Measurements from ENCODE around the gene NIPA2.

Gene NIPA2

GRCh38 chr15:22839046-22839695 is 705 bp downstream of the NIPA2 start:
- DNase-seq, result peak; percentile 9 to 34

DNA sequence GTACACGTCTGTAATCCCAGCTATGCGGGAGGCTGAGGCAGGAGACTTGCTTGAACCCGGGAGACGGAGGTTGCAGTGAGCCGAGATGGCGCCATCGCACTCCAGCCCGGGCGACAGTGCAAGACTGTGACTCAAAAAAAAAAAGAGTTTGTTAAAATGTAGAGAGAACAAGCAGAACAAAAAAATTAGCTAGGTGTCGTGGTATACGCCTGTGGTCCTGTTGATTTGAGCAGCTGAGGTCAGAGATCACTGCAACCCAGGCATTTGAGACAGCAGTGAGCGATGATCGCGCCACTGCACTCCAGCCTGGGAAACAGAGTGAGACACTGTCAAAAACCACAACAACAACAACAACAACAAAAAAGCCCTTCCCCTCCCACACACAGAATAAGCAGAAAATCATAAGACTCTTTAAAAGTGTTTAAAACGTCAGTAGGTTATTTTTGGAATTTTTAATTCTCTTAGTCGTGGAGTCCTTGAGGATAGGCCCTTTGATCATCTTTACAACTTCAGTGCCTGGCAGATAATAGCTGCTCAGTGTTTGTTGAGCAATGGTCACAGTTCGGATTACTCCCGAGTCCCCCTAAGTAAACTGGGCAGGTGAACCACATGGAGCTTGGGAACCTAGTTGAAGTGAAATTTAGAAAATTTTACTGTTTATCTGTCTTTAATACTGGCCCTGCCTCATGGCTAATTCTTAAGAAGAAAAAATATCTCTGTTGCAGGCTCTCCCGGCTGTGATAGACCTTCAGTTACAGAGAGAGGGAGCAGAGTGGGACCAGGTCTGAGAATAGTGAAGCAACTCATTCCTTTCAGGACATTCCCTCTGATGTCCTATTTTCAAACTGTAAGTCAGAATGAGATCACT is 6.2 kb downstream of the NIPA2 start:
- no peak for DNase-seq

GRCh38 chr15:22845289-22845900 is 6.9 kb downstream of the NIPA2 start:
- DNase-seq, result no peak

DNA sequence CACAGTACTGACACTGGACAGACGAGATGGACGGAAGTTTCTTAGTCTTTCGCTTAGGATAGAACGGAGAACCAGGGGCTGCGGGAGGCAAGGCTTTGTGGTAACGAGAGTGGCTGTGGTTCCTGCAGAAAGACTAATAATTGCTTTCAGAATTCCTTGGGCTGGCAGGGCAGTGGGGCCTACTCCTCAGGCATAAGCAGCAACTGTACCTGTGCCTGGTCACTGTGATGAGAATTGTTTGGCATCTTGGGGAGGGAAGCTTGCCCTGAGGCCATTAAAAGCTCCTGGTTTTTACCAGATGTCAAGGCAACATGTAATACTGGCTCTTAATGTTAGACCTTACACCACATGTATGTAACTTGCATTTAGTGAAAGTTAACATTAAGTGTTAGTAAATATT is 7.6 kb downstream of the NIPA2 start:
- DNase-seq, result no peak

- no peak for DNase-seq
Observed at GRCh38 chr15:22850055-22850454, 11.6 kb downstream of the NIPA2 start.

GRCh38 chr15:22851513-22851912 is 13.0 kb downstream of the NIPA2 start:
- DNase-seq, result no peak

GRCh38 chr15:22855791-22856190 is 17.3 kb downstream of the NIPA2 start:
- no peak for DNase-seq

DNA sequence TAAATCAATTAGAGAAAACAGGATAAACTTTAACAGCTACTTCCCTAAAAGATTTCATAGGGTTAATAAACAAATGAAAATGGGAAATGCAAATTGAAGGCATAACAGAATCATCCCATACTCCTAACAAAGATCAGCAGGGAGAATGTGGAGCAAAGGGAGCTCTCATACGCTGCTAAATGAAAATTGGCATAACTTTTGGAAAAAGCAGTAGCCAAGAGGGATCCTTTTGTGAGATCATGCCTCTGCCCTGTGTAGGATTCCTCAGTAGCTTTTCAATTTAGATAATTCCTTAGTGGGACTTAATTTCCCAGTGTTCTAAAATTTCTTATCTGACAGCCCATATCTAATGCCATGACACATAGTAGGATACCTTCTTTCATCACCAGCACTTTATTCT is 18.2 kb downstream of the NIPA2 start:
- DNase-seq, result no peak

- DNase-seq, result no peak
Observed at GRCh38 chr15:22861161-22861560, 22.7 kb downstream of the NIPA2 start.

- DNase-seq, result no peak
Observed at GRCh38 chr15:22863356-22863755, 24.9 kb downstream of the NIPA2 start.

DNA sequence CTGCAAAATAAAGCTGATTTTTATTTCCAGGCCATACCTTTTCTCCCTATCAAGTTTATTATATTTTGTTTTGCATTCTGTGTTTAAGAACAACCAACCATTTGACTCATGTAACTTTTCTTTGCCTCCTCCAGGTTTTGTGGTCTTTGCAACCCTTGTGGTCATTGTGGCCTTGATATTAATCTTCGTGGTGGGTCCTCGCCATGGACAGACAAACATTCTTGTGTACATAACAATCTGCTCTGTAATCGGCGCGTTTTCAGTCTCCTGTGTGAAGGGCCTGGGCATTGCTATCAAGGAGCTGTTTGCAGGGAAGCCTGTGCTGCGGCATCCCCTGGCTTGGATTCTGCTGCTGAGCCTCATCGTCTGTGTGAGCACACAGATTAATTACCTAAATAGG is 27.6 kb downstream of the NIPA2 start:
- no peak for DNase-seq

DNA sequence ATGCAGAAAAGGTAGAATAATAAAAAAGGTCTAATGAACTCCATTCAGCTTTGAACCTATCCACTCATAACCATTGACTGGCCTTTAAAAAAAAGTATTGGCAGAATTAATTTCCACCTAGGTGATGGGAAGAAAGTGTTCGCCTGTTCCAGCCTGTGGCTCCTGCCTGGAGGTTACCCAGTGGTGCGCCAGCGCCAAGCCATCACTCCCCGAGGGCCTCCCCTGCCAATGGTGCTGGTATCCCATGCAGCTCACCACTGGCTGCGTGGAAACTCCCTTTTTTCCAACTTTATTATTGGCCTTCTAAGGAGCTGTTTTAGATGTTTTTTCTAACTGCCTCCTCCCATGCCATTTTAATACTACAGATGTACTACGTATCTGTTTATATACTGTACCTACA is 29.4 kb downstream of the NIPA2 start:
- no peak for DNase-seq

- no peak for DNase-seq
Observed at GRCh38 chr15:22868495-22868894, 30.0 kb downstream of the NIPA2 start.

DNA sequence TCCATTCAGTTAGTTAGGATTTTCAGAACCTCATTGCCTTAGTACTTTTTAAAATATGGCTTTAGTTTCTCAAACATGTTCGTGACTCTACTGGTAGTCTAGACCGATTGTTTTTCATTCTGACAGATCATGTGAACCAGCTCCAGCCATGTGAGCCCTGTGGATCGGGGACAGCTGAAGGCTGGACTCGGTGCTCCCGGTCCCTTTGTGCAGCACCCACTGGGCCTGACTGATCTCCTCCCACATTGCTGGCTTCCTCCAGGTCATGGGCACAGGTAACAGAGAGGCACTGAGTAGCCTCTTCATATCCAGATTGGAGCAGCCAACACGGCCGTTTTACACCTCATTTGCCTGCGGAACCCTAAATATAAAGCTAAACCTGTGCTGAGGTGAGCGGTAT is 30.5 kb downstream of the NIPA2 start:
- DNase-seq, result no peak

- no peak for DNase-seq
Observed at GRCh38 chr15:22869856-22870255, 31.4 kb downstream of the NIPA2 start.

DNA sequence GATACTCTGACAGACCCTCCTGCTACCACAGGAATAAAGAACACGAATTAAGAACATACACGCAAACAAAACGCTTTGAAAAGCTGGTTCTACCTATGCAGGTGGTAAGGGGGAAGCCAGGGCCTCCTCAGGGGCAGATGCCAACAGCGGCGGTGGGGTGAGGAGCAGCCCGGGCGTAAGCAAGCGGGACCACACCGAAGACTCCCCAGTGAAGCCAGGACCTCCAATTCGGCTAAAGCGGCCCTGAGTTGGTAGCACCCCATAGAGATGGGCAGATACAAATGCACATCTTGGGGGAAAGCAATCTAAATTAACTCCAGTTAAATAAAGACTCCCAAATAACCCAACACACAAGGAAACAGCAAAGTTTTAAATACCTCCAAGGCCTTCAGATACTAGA is 32.4 kb downstream of the NIPA2 start:
- no peak for DNase-seq

- DNase-seq, result no peak
Observed at GRCh38 chr15:22871481-22872086, 33.1 kb downstream of the NIPA2 start.

DNA sequence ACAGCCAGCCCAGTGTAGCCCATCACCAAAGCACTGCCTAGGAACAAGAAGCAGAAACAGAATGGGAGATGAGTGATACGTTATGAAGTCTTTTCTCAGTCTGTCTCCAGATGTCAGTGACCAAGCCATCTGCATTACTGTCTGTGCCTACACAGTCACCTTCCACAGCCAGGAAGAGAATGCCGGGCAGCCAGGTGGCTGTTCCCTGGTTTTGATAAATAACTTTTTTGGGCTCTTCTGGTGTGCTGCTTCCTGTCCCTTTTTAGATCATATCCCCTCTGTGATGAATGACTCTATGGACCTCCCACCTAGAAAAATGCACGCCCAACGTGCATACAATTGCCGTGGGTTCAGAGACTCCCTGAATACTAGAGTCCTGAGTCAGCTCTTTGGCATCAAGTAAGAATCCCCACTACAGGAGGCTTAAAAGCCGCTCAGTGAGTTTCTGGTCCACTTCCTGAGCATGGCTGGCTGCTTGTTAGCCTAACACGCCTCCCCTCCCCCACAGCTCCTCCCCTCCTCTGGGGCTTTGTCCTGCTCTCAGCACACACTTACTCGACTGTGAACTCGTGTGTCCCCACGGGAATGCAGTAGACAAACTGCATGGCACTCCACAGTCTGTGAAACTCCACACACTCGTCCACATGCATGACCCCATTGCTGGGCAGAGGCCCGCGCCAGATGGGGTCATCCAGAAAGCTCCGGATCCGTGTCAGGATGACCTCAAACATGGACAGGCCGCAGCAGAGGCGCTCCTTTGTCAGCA is 34.7 kb downstream of the NIPA2 start:
- no peak for DNase-seq

- no peak for DNase-seq
Observed at GRCh38 chr15:22873841-22874240, 35.4 kb downstream of the NIPA2 start.

GRCh38 chr15:22874256-22874655 is 35.8 kb downstream of the NIPA2 start:
- DNase-seq, result no peak

DNA sequence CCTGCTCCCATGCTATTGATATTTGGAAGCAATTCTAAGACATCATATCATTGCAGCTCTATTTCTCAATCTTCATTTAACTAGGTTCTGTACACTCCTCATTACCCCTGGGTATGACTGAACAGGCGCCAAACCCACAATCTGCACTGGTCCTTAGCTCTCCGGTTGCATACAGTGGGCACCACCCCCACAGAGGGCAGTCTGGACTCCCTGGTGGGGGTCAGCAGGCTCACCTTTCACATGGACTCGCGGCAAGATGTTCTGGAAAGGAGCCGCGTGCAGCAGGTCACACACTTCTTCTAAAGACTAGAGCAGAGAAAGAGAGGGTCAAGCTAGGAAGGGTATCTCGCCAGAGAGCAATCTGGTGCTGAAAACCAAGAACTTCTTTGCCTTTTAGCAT is 36.5 kb downstream of the NIPA2 start:
- DNase-seq, result no peak

GRCh38 chr15:22877117-22877516 is 38.7 kb downstream of the NIPA2 start:
- no peak for DNase-seq

GRCh38 chr15:22877607-22878006 is 39.1 kb downstream of the NIPA2 start:
- no peak for DNase-seq

Data from CD4-positive, alpha-beta T cell treated with Interferon alpha-2 for 1 hour (primary cell).